NCI-H187 treated with DMSO at 0.1 percent for 48 hours (cell line): ENCODE data around the gene PIMREG.

Source experiments
- DNase-seq: peaks from one replicate; lab custom pipeline; 2025; lab: John Stamatoyannopoulos, UW

PIMREG gene, protein sequence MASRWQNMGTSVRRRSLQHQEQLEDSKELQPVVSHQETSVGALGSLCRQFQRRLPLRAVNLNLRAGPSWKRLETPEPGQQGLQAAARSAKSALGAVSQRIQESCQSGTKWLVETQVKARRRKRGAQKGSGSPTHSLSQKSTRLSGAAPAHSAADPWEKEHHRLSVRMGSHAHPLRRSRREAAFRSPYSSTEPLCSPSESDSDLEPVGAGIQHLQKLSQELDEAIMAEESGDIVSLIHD

DNA sequence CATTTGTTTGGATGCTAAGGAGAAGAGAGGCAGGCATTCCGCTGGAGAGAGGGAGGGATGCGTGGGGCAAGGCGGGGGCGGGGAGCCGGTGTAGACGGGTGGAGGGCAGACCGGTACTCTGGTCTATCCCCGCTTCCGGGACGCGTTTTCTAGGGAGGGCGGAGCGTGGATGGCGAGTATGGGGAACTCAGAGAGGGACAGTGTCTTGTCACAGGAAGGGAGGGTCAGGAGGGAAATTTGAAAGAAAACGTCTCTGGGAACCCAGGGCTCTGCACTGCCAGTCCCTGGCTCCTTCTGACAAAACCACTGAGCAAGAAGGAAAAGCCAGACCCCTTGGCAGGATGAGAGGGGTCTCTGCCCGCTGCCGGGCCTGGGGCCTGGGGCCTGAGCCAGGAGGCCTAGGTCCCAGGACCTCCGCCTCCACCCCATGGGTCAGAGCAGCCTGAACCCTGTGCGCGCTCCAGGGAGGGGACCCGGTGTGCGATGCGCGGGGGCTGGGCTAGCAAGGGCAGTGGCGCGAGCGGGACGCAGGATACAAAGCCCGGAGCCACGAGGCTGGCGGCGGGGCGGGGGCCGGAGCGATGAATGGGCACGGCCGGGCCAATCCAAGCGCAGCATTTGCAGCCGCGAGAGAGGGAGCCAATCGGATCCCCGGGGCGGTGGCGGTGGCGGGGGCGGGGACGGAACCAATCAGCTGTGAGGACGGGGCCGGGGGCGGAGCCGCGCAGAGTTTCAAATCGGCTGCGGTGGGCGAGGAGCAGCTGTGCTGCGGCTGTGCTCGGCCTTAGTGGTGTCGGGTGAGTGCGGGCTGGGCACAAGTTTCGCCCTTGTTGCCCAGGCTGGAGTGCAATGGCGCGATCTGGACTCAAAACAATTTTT, at the start of gene PIMREG:
TSS of gene PIMREG (plus strand) at position 764 of the 879 bp plus-strand sequence. CDS start 656 bp downstream, outside the sequence.
- DNase-seq, result peak; percentile 53

DNA sequence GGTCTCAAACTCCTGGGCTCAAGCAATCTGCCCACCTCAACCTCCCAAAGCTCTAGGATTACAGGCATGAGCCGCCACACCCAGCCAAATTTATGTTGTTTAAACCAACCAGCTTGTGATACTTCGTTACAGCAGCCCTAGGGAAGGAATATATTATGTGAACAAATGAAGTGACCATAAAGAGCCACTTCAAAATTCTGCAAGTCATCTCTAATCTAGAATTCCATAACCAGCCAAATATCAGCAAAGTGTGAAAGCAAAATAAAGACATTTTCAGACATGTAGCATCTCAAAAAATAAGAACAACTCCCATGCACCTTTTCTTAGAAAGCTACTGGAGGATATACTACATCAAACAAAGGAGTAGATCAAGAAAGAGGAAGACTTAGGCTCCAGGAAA, 45.3 kb upstream of the PIMREG start:
- DNase-seq, result no peak

GRCh38 chr17:6402258-6402657, 42.0 kb upstream of the PIMREG start:
- no peak for DNase-seq

DNA sequence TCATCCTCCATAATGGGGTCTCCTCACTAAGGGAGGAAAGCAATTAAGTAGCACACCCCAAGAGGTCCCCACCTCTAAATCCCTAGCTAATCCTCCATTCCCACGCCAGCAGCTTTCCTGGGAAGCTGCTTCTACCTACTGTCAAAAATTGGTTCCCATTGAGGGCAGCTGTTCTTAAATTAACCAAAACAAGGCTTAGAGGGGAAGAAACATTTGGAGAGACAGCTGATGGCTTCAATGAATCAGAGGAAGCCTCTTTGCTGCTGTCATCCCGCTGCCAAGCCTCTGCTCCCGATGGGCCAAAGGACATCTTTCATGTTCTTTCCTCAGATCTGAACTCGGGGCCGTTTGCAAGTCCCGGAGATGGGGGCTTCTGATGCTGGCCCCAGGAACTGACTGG, 36.0 kb upstream of the PIMREG start:
- DNase-seq, result no peak

DNA sequence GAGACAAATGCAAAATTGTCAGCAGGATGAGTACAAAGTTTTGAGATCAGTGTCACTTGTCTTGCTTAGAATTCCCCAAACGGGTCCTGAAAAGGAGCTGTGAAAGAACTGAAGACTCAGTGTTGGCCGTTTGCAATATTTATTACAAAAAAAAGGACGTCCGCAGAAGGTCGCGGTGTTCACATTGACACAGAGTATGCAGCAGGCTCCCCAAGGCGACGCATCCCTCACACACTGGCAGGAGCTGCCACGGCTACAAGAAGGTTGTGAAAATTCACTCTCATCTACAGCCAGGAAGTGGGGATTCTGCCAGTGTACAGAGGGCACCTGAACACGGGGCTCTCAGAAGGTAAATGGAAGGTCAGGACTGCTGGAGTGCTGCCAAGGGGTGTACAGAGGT, 35.5 kb upstream of the PIMREG start:
- DNase-seq, result no peak

DNA sequence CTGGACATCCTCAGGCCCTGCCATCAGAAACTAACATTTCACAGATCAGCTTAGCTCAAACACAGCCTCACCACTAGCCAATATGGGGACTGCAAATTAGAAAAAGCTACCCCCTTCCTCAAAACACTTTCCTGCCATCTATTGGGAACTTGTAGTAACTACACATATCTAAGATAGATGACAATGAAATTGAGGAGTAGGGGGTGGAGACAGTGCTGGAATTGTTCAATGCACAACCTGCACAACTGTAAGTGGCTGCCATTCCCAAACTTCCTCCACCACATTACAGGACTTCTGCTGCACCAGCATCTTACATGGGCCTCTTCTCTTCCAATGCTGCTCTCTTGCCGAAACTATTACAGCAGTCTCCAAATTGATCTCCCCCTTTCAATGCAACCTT, 31.2 kb upstream of the PIMREG start:
- DNase-seq, result no peak

DNA sequence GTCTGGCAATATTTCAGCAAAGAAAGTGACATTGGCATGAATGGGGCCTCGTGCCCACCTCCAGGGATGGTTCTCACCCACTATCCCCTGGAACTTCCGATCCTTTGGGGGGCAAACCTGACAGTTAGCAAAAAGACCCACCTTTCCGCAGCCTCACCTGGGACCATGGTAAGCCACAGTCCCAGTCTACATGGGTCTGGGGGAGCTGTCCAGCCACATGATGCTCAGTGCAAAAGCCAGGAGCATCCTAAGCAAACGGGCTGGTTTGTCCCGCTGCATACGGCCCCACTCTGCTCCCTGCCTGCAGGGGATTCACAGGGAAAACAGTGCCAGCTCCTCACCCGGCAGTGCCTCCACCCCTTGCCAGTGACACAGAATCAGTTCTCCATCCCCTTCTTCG, 28.6 kb upstream of the PIMREG start:
- no peak for DNase-seq

- DNase-seq, result no peak
Observed at GRCh38 chr17:6420173-6420641, 24.0 kb upstream of the PIMREG start.

DNA sequence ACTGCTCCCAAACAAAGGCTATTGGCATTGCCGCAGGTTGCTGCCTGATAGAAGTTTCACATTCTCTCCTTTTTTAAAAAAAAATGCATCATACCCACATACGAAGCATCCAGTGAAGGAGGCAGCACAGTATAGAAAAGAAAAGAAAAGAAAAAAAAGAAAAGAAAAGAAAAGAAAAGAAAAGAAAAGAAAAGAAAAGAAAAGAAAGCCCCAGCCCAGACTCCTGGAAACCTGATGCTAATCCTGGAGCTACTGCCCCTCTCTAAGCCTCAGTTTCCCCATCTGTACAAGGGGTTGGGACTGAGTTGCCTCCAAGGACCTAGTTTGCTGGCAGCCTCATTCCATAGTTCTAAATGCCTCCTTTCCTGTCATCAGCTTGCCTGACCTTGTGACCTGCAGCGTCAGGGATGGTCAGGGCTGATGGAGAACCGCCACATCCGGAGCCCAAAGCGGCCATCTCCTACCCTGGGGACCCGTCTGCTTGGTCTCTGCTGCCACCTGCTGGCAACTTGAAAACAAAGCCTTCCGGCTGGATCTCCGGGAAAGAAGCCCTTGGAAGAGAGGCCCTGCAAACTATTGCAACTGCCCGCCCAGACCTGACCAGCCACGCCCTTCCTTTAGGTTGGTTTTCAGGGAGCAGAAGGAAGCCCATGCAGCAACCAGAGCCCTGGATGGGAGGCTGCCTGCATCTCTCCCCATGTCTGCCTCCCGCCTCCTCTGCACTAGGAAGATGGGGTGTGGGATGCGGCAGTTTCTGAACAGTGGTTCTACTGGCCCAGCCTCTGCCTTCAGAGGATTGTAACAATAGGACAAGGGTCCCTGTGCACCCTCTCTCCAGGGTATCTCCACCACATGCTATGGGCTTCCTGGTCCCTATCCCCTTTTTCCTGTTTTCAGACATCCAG, 22.3 kb upstream of the PIMREG start:
- peak; percentile 14 for DNase-seq

- DNase-seq, result no peak
Observed at GRCh38 chr17:6422654-6423241, 21.5 kb upstream of the PIMREG start.

GRCh38 chr17:6423931-6424330, 20.3 kb upstream of the PIMREG start:
- no peak for DNase-seq

GRCh38 chr17:6425407-6425806, 18.8 kb upstream of the PIMREG start:
- no peak for DNase-seq

- DNase-seq, result no peak
Observed at GRCh38 chr17:6426356-6427101, 17.7 kb upstream of the PIMREG start.

DNA sequence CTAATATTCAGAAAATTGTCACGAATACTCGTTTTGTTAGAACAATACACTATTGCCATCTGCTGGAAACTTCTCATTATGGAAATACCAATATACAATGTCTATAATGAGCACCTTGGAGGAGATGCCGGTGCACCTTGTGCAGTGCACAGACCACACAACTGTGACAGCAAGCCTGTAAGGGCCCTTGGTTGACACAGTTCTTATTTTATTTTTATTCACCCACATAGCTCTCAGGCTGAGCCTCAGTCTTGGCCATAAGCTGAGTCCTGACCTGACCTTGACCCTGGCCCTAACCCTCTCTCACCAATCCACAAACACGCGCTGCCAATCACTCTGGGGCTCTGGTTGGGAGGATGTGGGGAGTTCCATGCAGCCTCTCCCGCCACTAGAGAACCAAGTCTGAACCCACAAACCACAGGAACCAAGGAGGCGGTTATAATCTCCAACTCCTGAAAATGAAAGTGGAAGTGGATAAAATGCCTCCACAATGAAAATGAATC, 16.9 kb upstream of the PIMREG start:
- no peak for DNase-seq

- no peak for DNase-seq
Observed at GRCh38 chr17:6428207-6428965, 15.9 kb upstream of the PIMREG start.

DNA sequence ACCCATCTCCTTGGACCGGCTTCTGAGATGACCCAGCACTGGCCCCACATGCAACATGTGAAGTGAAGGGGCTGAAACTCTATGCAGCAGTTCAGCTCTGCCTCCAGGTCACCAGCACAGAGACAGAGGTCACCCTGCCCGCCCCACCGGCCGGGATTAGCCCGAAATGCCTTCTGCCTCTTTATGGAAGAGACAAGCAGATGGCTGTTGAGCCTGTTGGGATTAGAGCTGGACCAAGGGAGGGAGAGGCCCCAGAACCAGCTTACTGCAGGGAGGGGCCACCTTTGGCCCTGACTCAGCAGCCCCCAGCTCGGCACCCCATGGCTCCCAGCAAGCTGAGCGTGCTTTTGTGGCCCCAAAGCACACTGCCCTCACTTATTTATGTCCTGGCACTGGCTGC, 15.0 kb upstream of the PIMREG start:
- DNase-seq, result no peak

DNA sequence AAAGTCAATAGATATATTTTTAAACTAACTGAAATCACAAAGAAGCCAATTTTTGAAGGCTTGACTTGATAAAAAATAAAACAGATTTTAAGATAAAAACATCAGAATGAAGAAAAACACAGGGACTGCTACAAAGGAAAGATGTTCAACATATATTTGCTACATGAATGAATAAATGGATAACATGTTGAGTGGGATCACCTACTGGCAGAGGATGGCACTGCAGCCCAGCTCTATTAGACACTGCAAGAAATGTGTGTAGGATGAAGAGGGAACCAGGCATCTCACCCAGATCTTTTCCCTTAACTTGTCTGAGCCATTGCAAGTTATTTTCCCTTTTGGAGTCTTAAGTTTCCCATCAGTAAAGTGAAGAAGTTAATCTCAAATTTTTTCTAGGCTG, 13.5 kb upstream of the PIMREG start:
- no peak for DNase-seq

GRCh38 chr17:6435051-6435450, 9.2 kb upstream of the PIMREG start, which contains the start of gene AIPL1:
Gene AIPL1 (minus strand): TSS chr17:6435121. CDS start chr17:6435104, 17 bp downstream.
- DNase-seq, result no peak

- DNase-seq, result no peak
Observed at GRCh38 chr17:6435968-6436367, 8.3 kb upstream of the PIMREG start.

DNA sequence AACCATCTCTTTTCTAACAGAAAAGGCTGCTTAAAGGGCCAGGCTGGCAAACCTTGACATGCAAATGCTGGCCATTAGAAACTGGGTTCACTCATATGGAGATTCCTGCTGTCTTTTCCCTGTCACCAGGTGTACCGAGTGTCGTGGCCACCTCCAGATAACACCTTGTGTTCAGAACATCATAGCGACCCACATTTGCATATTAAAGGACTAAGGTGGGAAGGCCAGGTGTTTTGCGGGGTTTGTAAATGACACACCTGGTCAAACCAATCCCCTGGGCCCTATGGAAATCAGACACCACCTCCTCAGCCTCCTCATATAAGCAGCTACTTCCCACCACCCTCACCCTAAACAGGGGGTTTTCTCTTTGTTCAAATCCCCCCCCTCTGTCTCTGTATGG, 6.8 kb upstream of the PIMREG start:
- no peak for DNase-seq
